Natural killer cell (primary cell): ENCODE results near the gene JAGN1. TPM values are rescaled to one million over a fixed set of nuclear protein-coding genes. Genes with fewer than 3 reads are reported as not detected.
"Not testable (repeated sequence)": the region's sequence is repeated elsewhere in the genome, so short reads cannot be mapped to it uniquely, and the experiment has no call there.

Source experiments
- ATAC-seq, 3 donors: fragments of 150-1000 bp in 2 of 3; fragments of 200-7000 bp in 1 of 3; cut with Tn5 transposase; 1 replicate in 1 of 3; 2 replicates in 2 of 3; pipeline ENCODE4 v1.10.0; 2021; ENCODE audit warnings: mild to moderate bottlenecking in 2 of 3, moderate library complexity in 2 of 3
- DNase-seq, 2 donors: peaks; one replicate each; pipeline versions ENCODE4 v3.0.0 to v3.0.0-alpha.2; 2013 to 2021; ENCODE audit warnings: mixed read lengths in 1 of 2
- H3K27ac ChIP-seq: one replicate; pipeline ENCODE4 v1.5.1; 2013; ENCODE audit warnings: mild to moderate bottlenecking, low read length
- H3K27me3 ChIP-seq: one replicate; pipeline ENCODE4 v1.6.1; 2013; ENCODE audit warnings: low read length; ENCODE audit not compliant: control insufficient read depth, insufficient read depth
- H3K36me3 ChIP-seq: one replicate; pipeline ENCODE4 v1.6.1; 2013; ENCODE audit warnings: low read length; ENCODE audit not compliant: control insufficient read depth, insufficient read depth
- H3K4me1 ChIP-seq: one replicate; pipeline ENCODE4 v1.6.1; 2013; ENCODE audit warnings: low read length; ENCODE audit not compliant: control insufficient read depth, insufficient read depth
- H3K4me3 ChIP-seq: one replicate; pipeline ENCODE4 v1.5.1; 2013; ENCODE audit warnings: low read length
- H3K9me3 ChIP-seq: one replicate; pipeline ENCODE4 v1.6.1; 2013; ENCODE audit warnings: low read length; ENCODE audit not compliant: control insufficient read depth, insufficient read depth
- H3K27ac Mint-ChIP-seq, 2 donors: one replicate each; pipeline ENCODE4 v1.8.0; 2022; ENCODE audit warnings: mild to moderate bottlenecking in 2 of 2, mixed read lengths in 2 of 2, moderate library complexity in 1 of 2
- H3K27me3 Mint-ChIP-seq, 2 donors: one replicate each; pipeline ENCODE4 v1.8.0; 2022; ENCODE audit warnings: low read depth in 2 of 2, mixed read lengths in 2 of 2
- H3K36me3 Mint-ChIP-seq: one replicate; pipeline ENCODE4 v1.8.0; 2022; ENCODE audit warnings: mixed read lengths
- H3K4me1 Mint-ChIP-seq, 2 donors: one replicate each; pipeline ENCODE4 v1.8.0; 2022; ENCODE audit warnings: mixed read lengths in 2 of 2
- H3K4me3 Mint-ChIP-seq: one replicate; pipeline ENCODE4 v1.8.0; 2022; ENCODE audit warnings: mild to moderate bottlenecking, moderate library complexity, mixed read lengths
- H3K9me3 Mint-ChIP-seq, 2 donors: one replicate each; pipeline ENCODE4 v1.8.0; 2022; ENCODE audit warnings: mixed read lengths in 2 of 2
- WGBS: methylation state at CpG from one replicate; pipeline ENCODE4 v1.1.7; 2013; ENCODE audit warnings: missing lambda C conversion rate; ENCODE audit not compliant: insufficient coverage; 5-methylcytosine and 5-hydroxymethylcytosine counted together
- intact Hi-C: fragments of 100-400 bp; cut with micrococcal nuclease; formaldehyde crosslinking; loops from one replicate; pipeline ENCODE4 v1.14.2; 2022
- total RNA-seq, 4 donors: library from RNA; stranded (reverse); fragments of 120-200 nt in 1 of 4; gene quantifications; one replicate each; pipeline versions ENCODE4 v1.2.3 to v1.2.4, GENCODE V29; 2013 to 2022
- TF ChIP-seq, protein P1 (sequence below): fragments of 200-600 bp; IDR thresholded peaks from one replicate; pipeline ENCODE4 v1.8.0; 2022; ENCODE audit warnings: antibody characterized with exemption

The JAGN1 gene
- total RNA-seq, 3 donors from 2014 or later (not counting 1 experiment from before 2014, with no cell fraction given) = 15.4 to 16.6 (median 15.5) TPM

GRCh38 chr3:9935966-9936510, 45.6 kb downstream of the JAGN1 start:
- no peak overlapping the region for H3K27ac ChIP-seq
- no peak overlapping the region for H3K4me3 Mint-ChIP-seq
- ATAC-seq = no peak
- no peak for DNase-seq
- WGBS = 85% methylated on average over 5 of the region's 5 CpGs
- peaks cover 44 to 50% of the 10 kb centered on the region in 2 donors for H3K4me1 Mint-ChIP-seq
- peaks cover 29% of the 10 kb centered on the region for H3K4me1 ChIP-seq
- no peaks in the 10 kb centered on the region for H3K27me3 ChIP-seq
- H3K4me3 ChIP-seq = no peak overlapping the region
- H3K36me3 Mint-ChIP-seq = no peaks in the 10 kb centered on the region
- peak overlapping the region in 1 of 2 donors; percentile 97 for H3K27ac Mint-ChIP-seq
- TF ChIP-seq, protein P1, sequence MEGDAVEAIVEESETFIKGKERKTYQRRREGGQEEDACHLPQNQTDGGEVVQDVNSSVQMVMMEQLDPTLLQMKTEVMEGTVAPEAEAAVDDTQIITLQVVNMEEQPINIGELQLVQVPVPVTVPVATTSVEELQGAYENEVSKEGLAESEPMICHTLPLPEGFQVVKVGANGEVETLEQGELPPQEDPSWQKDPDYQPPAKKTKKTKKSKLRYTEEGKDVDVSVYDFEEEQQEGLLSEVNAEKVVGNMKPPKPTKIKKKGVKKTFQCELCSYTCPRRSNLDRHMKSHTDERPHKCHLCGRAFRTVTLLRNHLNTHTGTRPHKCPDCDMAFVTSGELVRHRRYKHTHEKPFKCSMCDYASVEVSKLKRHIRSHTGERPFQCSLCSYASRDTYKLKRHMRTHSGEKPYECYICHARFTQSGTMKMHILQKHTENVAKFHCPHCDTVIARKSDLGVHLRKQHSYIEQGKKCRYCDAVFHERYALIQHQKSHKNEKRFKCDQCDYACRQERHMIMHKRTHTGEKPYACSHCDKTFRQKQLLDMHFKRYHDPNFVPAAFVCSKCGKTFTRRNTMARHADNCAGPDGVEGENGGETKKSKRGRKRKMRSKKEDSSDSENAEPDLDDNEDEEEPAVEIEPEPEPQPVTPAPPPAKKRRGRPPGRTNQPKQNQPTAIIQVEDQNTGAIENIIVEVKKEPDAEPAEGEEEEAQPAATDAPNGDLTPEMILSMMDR = no peak
- intact Hi-C loops = no loop called here
- no peaks in the 10 kb centered on the region for H3K9me3 ChIP-seq
- H3K9me3 Mint-ChIP-seq = no peaks in the 10 kb centered on the region
- no peaks in the 10 kb centered on the region for H3K27me3 Mint-ChIP-seq
- peaks cover 16% of the 10 kb centered on the region for H3K36me3 ChIP-seq

GRCh38 chr3:9937486-9938238, 47.3 kb downstream of the JAGN1 start:
- H3K4me1 Mint-ChIP-seq = peaks cover 34 to 40% of the 10 kb centered on the region in 2 donors
- intact Hi-C loops = no loop called here

GRCh38 chr3:9938966-9939365, 48.6 kb downstream of the JAGN1 start:
- ATAC-seq (no peak), DNase-seq (no peak)
- no peaks in the 10 kb centered on the region for H3K9me3 ChIP-seq
- no peak overlapping the region for H3K27ac ChIP-seq
- TF ChIP-seq, protein P1 = no peak
- Mint-ChIP-seq H3K9me3 (no peaks in the 10 kb centered on the region), H3K36me3 (no peaks in the 10 kb centered on the region), H3K4me3 (no peak overlapping the region), H3K4me1 (peaks cover 27 to 29% of the 10 kb centered on the region in 2 donors), H3K27ac (no peak overlapping the region), H3K27me3 (no peaks in the 10 kb centered on the region)
- no peak overlapping the region for H3K4me3 ChIP-seq
- no CpG with 5 or more reads among the region's 2 CpGs for WGBS
- peaks cover 14% of the 10 kb centered on the region for H3K4me1 ChIP-seq
- intact Hi-C loops = no loop called here
- peaks cover 18% of the 10 kb centered on the region for H3K36me3 ChIP-seq
- H3K27me3 ChIP-seq = no peaks in the 10 kb centered on the region

More at GRCh38 chr3:9937486-9938238, 47.3 kb downstream of the JAGN1 start:
- TF ChIP-seq, protein P1 = no peak
- DNase-seq (no peak), ATAC-seq (no peak)
- Histone ChIP-seq H3K4me3 (no peak overlapping the region), H3K27me3 (no peaks in the 10 kb centered on the region), H3K27ac (no peak overlapping the region), H3K4me1 (peaks cover 18% of the 10 kb centered on the region), H3K36me3 (peaks cover 18% of the 10 kb centered on the region), H3K9me3 (no peaks in the 10 kb centered on the region)
- Mint-ChIP-seq H3K9me3 (no peaks in the 10 kb centered on the region), H3K27me3 (no peaks in the 10 kb centered on the region), H3K27ac (peak overlapping the region in 1 of 2 donors; percentile 13), H3K4me3 (no peak overlapping the region), H3K36me3 (no peaks in the 10 kb centered on the region)
- WGBS = 95% methylated on average over 13 of the region's 13 CpGs

GRCh38 chr3:9939906-9940305, 49.5 kb downstream of the JAGN1 start:
- H3K27me3 Mint-ChIP-seq, H3K27ac ChIP-seq, H3K4me3 ChIP-seq, H3K9me3 Mint-ChIP-seq, H3K4me3 Mint-ChIP-seq, H3K9me3 ChIP-seq, H3K36me3 Mint-ChIP-seq, ATAC-seq, intact Hi-C loops, H3K27me3 ChIP-seq, H3K4me1 ChIP-seq, H3K27ac Mint-ChIP-seq, DNase-seq: not testable (repeated sequence)
- peaks cover 18% of the 10 kb centered on the region for H3K36me3 ChIP-seq
- 100% methylated on average over 22 of the region's 32 CpGs for WGBS
- H3K4me1 Mint-ChIP-seq = peaks cover 18 to 20% of the 10 kb centered on the region in 2 donors
